ENCODE measurements around the gene KPNB1. TPM values are rescaled to one million over a fixed set of nuclear protein-coding genes. Genes with fewer than 3 reads are reported as not detected.

KPNB1 gene
- total RNA-seq, 1 experiment from 2014 or later, result 742 TPM

- Mint-ChIP-seq H3K27ac (peak overlapping the region in 1 of 3 experiments; percentile 33; a peak in 1 of 7 replicates), H3K4me3 (no peak overlapping the region), H3K36me3 (ENCODE audit: insufficient read depth in 1 of 3, low read depth in 3 of 3) (peaks cover 2 to 18% (median 7%) of the 10 kb centered on the region in 3 experiments; a peak in 5 of 7 replicates), H3K9me3 (no peaks in the 10 kb centered on the region), H3K4me1 (no peaks in the 10 kb centered on the region), H3K27me3 (ENCODE audit: low read depth) (no peaks in the 10 kb centered on the region)
- Histone ChIP-seq H2BK12ac (ENCODE audit: insufficient read length, low read depth, low read length) (no peak overlapping the region), H4K8ac (replicated peaks; ENCODE audit: insufficient read length, low read depth, low read length) (no peak overlapping the region), H4K5ac (ENCODE audit: insufficient read length, low read depth, low read length) (no peak overlapping the region), H3K79me2 (ENCODE audit: insufficient read depth, low read length) (no peaks in the 10 kb centered on the region), H2BK5ac (ENCODE audit: insufficient read length, low read length) (no peak overlapping the region), H3K79me1 (ENCODE audit: insufficient read depth, low read depth, low read length, poor library complexity, severe bottlenecking) (no peaks in the 10 kb centered on the region), H3K27ac (ENCODE audit: insufficient read length, low read depth, low read length) (no peak overlapping the region), H3K18ac (ENCODE audit: insufficient read length, low read depth, low read length) (no peak overlapping the region), H4K20me1 (ENCODE audit: control insufficient read depth, insufficient read depth, insufficient read length) (no peaks in the 10 kb centered on the region), H2AK5ac (ENCODE audit: insufficient read length, low read length) (no peak overlapping the region), H3K9me3 (ENCODE audit: control insufficient read depth, low read depth, low read length) (no peaks in the 10 kb centered on the region), H3K23me2 (ENCODE audit: insufficient read length, low read depth, low read length, poor library complexity, severe bottlenecking) (no peaks in the 10 kb centered on the region), H3T11ph (ENCODE audit: low read length) (no peak overlapping the region), H3K14ac (ENCODE audit: insufficient read depth, low read length) (no peak overlapping the region), H2AFZ (ENCODE audit: low read length) (no peak overlapping the region), H2BK120ac (ENCODE audit: low read depth, low read length, poor library complexity, severe bottlenecking) (no peak overlapping the region), H4K91ac (ENCODE audit: insufficient read length, low read depth, low read length) (no peak overlapping the region), H3K4ac (ENCODE audit: low read depth, low read length) (no peak overlapping the region), H3K9ac (ENCODE audit: extremely low read depth, insufficient read length, low read length) (no peak overlapping the region), H3K23ac (ENCODE audit: insufficient read length, low read depth, low read length) (no peak overlapping the region), H3K27me3 (ENCODE audit: insufficient read depth, low read length) (no peaks in the 10 kb centered on the region), H3K4me2 (ENCODE audit: insufficient read depth, insufficient read length, low read length) (no peak overlapping the region), H3K56ac (ENCODE audit: insufficient read length, low read depth, low read length) (no peak overlapping the region), H2BK20ac (ENCODE audit: low read depth, low read length, poor library complexity, severe bottlenecking) (no peak overlapping the region), H3K4me1 (ENCODE audit: insufficient read depth, low read length) (no peaks in the 10 kb centered on the region), H2BK15ac (ENCODE audit: low read depth, low read length) (no peak overlapping the region)
- no peak for DNase-seq
- TF ChIP-seq CTCF (conservative IDR thresholded peaks at IDR 0.05), result no peak
- whole genome bisulfite sequencing (ENCODE audit: extremely low coverage, insufficient read length, low lambda C conversion rate), result no CpG with 5 or more reads among the region's 4 CpGs
These were observed 8.5 kb upstream of the KPNB1 start for GRCh38 chr17:47641202-47641601.
